Measurements from ENCODE around the gene PARD6A.

PARD6A gene

DNA sequence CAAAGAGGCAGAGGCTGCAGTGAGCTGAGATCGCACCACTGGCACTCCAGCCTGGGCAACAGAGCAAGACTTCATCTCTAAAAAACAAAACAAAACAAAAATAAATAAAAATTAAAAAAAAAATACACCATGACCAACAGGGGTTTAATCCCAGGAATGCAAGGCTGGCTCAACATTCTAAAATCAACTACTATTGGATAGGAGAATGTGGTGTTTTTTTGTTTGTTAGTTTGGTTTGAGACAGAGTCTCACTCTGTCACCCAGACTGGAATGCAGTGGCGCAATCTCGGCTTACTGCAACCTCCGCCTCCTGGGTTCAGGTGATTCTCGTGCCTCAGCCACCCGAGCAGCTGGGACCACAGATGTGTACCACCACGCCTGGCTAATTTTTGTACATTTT is 38.5 kb downstream of the PARD6A start:
- no peak for TF ChIP-seq EZH2phosphoT487 (IDR thresholded peaks at IDR 0.05; ENCODE audit: low read depth)
- TF ChIP-seq, protein P1, sequence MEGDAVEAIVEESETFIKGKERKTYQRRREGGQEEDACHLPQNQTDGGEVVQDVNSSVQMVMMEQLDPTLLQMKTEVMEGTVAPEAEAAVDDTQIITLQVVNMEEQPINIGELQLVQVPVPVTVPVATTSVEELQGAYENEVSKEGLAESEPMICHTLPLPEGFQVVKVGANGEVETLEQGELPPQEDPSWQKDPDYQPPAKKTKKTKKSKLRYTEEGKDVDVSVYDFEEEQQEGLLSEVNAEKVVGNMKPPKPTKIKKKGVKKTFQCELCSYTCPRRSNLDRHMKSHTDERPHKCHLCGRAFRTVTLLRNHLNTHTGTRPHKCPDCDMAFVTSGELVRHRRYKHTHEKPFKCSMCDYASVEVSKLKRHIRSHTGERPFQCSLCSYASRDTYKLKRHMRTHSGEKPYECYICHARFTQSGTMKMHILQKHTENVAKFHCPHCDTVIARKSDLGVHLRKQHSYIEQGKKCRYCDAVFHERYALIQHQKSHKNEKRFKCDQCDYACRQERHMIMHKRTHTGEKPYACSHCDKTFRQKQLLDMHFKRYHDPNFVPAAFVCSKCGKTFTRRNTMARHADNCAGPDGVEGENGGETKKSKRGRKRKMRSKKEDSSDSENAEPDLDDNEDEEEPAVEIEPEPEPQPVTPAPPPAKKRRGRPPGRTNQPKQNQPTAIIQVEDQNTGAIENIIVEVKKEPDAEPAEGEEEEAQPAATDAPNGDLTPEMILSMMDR (IDR thresholded peaks at IDR 0.05; ENCODE audit: low read depth, low read length), result no peak
- Histone ChIP-seq H3K27me3 (ENCODE audit: low read depth, low read length) (no peaks in the 10 kb centered on the region), H3K4me2 (ENCODE audit: low read length) (no peak overlapping the region), H3K79me2 (ENCODE audit: low read length) (peaks cover 14% of the 10 kb centered on the region), H3K9ac (ENCODE audit: low read length) (no peak overlapping the region), H2AFZ (ENCODE audit: low read depth, low read length) (no peak overlapping the region), H3K36me3 (replicated peaks; ENCODE audit: low read depth, low read length) (peaks cover 5% of the 10 kb centered on the region), H4K20me1 (ENCODE audit: insufficient read depth, low read length) (no peaks in the 10 kb centered on the region), H3K27ac (ENCODE audit: low read length) (no peak overlapping the region), H3K4me1 (ENCODE audit: low read length) (no peaks in the 10 kb centered on the region), H3K9me3 (ENCODE audit: insufficient read depth, low read length) (no peaks in the 10 kb centered on the region), H3K4me3 (ENCODE audit: low read length) (no peak overlapping the region)

DNA sequence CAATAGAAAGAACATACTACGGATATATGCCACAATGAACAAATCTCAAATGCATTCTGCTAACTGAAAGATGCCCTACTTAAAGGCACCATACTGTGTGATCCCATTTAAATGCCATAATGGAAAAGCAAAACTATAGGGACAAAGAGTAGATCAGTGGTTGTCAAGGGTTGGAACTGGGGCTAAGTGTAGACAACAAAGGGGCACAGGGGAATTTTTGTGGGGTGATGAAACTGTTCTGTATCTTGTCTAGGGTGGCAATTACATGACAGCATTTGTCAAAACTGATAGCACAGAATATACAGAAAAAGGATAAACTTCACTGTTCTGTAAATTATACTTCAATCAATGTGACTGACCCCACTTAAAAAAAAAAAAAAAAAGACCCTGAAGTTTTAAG is 40.7 kb downstream of the PARD6A start:
- no peak overlapping the region for H3K9ac ChIP-seq (ENCODE audit: low read length)
- peaks cover 5% of the 10 kb centered on the region for H3K36me3 ChIP-seq (replicated peaks; ENCODE audit: low read depth, low read length)
- peaks cover 24% of the 10 kb centered on the region for H3K79me2 ChIP-seq (ENCODE audit: low read length)
- H3K9me3 ChIP-seq (ENCODE audit: insufficient read depth, low read length), result no peaks in the 10 kb centered on the region
- no peaks in the 10 kb centered on the region for H4K20me1 ChIP-seq (ENCODE audit: insufficient read depth, low read length)
- no peaks in the 10 kb centered on the region for H3K4me1 ChIP-seq (ENCODE audit: low read length)
- no peak overlapping the region for H3K27ac ChIP-seq (ENCODE audit: low read length)
- TF ChIP-seq EZH2phosphoT487 (IDR thresholded peaks at IDR 0.05; ENCODE audit: low read depth), result no peak
- TF ChIP-seq, protein P1 (IDR thresholded peaks at IDR 0.05; ENCODE audit: low read depth, low read length), result no peak
- no peak overlapping the region for H2AFZ ChIP-seq (ENCODE audit: low read depth, low read length)
- no peak overlapping the region for H3K4me2 ChIP-seq (ENCODE audit: low read length)
- H3K4me3 ChIP-seq (ENCODE audit: low read length), result no peak overlapping the region
- no peaks in the 10 kb centered on the region for H3K27me3 ChIP-seq (ENCODE audit: low read depth, low read length)

DNA sequence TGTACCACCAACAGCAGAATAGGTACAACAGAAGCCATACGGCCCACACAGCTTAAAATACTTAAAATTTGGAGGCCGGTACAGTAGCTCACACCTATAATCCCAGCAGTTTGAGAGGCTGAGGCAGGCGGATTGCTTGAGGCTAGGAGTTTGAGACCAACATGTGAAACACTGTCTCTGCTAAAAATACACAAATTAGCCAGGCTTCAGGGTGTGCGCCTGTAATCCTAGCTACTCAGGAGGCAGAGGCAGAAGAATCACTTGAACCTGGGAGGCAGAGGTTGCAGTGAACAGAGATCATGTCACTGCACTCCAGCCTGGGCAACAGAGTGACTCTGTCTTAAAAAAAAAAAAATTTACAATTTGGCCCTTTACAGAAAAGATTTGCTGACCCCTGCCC is 41.4 kb downstream of the PARD6A start:
- no peaks in the 10 kb centered on the region for H3K4me1 ChIP-seq (ENCODE audit: low read length)
- no peaks in the 10 kb centered on the region for H4K20me1 ChIP-seq (ENCODE audit: insufficient read depth, low read length)
- H3K9ac ChIP-seq (ENCODE audit: low read length), result no peak overlapping the region
- H3K9me3 ChIP-seq (ENCODE audit: insufficient read depth, low read length), result no peaks in the 10 kb centered on the region
- no peaks in the 10 kb centered on the region for H3K27me3 ChIP-seq (ENCODE audit: low read depth, low read length)
- peaks cover 27% of the 10 kb centered on the region for H3K79me2 ChIP-seq (ENCODE audit: low read length)
- no peak overlapping the region for H2AFZ ChIP-seq (ENCODE audit: low read depth, low read length)
- H3K4me2 ChIP-seq (ENCODE audit: low read length), result no peak overlapping the region
- H3K27ac ChIP-seq (ENCODE audit: low read length), result no peak overlapping the region
- H3K36me3 ChIP-seq (replicated peaks; ENCODE audit: low read depth, low read length), result peaks cover 5% of the 10 kb centered on the region
- TF ChIP-seq EZH2phosphoT487 (IDR thresholded peaks at IDR 0.05; ENCODE audit: low read depth), result no peak
- TF ChIP-seq, protein P1 (IDR thresholded peaks at IDR 0.05; ENCODE audit: low read depth, low read length), result no peak
- no peak overlapping the region for H3K4me3 ChIP-seq (ENCODE audit: low read length)

DNA sequence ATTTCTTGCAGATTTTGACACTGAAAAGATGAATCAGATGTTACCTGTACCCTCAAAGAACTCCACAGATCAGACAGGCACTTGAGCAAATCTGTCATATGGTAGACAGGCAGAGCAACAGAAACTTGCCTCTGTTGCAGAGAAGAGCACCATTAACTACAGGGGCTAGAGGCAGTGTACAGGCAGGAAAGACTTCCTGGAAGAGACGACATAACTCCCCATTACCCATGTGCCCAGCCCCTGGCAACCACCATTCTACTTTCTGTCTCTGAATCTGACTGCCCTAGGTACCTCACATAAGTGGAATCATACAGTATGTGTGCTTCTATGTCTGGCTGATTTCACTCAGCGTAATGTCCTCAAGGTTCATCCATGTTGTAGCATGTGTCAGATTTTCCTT is 42.9 kb downstream of the PARD6A start:
- Histone ChIP-seq H3K4me3 (ENCODE audit: low read length) (no peak overlapping the region), H3K27me3 (ENCODE audit: low read depth, low read length) (no peaks in the 10 kb centered on the region), H3K36me3 (replicated peaks; ENCODE audit: low read depth, low read length) (peaks cover 3% of the 10 kb centered on the region), H3K9me3 (ENCODE audit: insufficient read depth, low read length) (no peaks in the 10 kb centered on the region), H3K9ac (ENCODE audit: low read length) (no peak overlapping the region), H3K27ac (ENCODE audit: low read length) (no peak overlapping the region), H3K4me2 (ENCODE audit: low read length) (no peak overlapping the region), H3K4me1 (ENCODE audit: low read length) (no peaks in the 10 kb centered on the region), H3K79me2 (ENCODE audit: low read length) (peaks cover 32% of the 10 kb centered on the region), H4K20me1 (ENCODE audit: insufficient read depth, low read length) (no peaks in the 10 kb centered on the region; the same call in 1 of the 2 replicates), H2AFZ (ENCODE audit: low read depth, low read length) (no peak overlapping the region)
- no peak for TF ChIP-seq EZH2phosphoT487 (IDR thresholded peaks at IDR 0.05; ENCODE audit: low read depth)
- TF ChIP-seq, protein P1 (IDR thresholded peaks at IDR 0.05; ENCODE audit: low read depth, low read length), result no peak
